T-cell (primary cell): ENCODE measurements around the gene CBX2. TPM values are rescaled to one million over a fixed set of nuclear protein-coding genes. Genes with fewer than 3 reads are reported as not detected.

ENCODE experiments used
- ATAC-seq, 4 experiments: fragments of 200-7000 bp in 3 of 4; fragments of 150-1000 bp in 1 of 4; cut with Tn5 transposase; replicated peaks in 1 of 4; 1 replicate in 3 of 4; 2 replicates in 1 of 4; pipeline ENCODE4 v1.10.0; 2021; ENCODE audit warnings: moderate library complexity in 3 of 4, mild to moderate bottlenecking in 2 of 4, moderate number of reproducible peaks in 1 of 4
- CTCF ChIA-PET, 2 donors: fragments of 300-600 bp; sonication (Branson Sonifier 250); formaldehyde crosslinking; loops; one replicate each; lab custom pipeline; 2022; ENCODE audit warnings: antibody characterized with exemption in 2 of 2; lab: Charles Lee
- POLR2A ChIA-PET, 2 donors: fragments of 300-600 bp; sonication (Branson Sonifier 250); formaldehyde crosslinking; loops; one replicate each; lab custom pipeline; 2022; ENCODE audit warnings: antibody characterized with exemption in 2 of 2; lab: Charles Lee
- DNase-seq, 35 experiments: peaks; one replicate each; pipeline versions ENCODE4 v3.0.0 to v3.0.0-alpha.2; 2013 to 2023
- H3K27ac ChIP-seq: one replicate; pipeline ENCODE4 v1.5.1; 2013; ENCODE audit warnings: low read length
- H3K27me3 ChIP-seq, 2 experiments: replicated peaks in 1 of 2; 1 replicate in 1 of 2; 2 replicates in 1 of 2; pipeline versions ENCODE4 v1.6.1 to v1.7.0; 2013; ENCODE audit warnings: low read length in 1 of 2, mixed read lengths in 1 of 2; ENCODE audit not compliant: control insufficient read depth in 2 of 2, insufficient read depth in 2 of 2; ENCODE audit errors: extremely low read depth in 1 of 2
- H3K36me3 ChIP-seq, 2 donors: 1 replicate in 1 of 2; 2 replicates in 1 of 2; pipeline versions ENCODE4 v1.6.1 to v1.7.0; 2013; ENCODE audit warnings: low read length in 1 of 2; ENCODE audit not compliant: control insufficient read depth in 2 of 2, insufficient read depth in 1 of 2; ENCODE audit errors: extremely low read depth in 1 of 2
- H3K4me1 ChIP-seq, 2 experiments: 1 replicate in 1 of 2; 2 replicates in 1 of 2; pipeline versions ENCODE4 v1.6.1 to v1.7.0; 2013; ENCODE audit warnings: low read length in 2 of 2, mixed read lengths in 1 of 2; ENCODE audit not compliant: insufficient read depth in 2 of 2, control insufficient read depth in 1 of 2; ENCODE audit errors: extremely low read depth in 1 of 2
- H3K4me3 ChIP-seq, 2 donors: 1 replicate in 1 of 2; 2 replicates in 1 of 2; pipeline versions ENCODE4 v1.5.1 to v1.7.0; 2013; ENCODE audit warnings: mild to moderate bottlenecking in 2 of 2, low read length in 1 of 2, moderate library complexity in 1 of 2; ENCODE audit not compliant: control insufficient read depth in 1 of 2; ENCODE audit errors: extremely low read depth in 1 of 2
- H3K9me3 ChIP-seq: 2 replicates; pipeline ENCODE4 v1.7.0; 2013
- H3K27ac Mint-ChIP-seq, 2 donors: one replicate each; pipeline ENCODE4 v1.8.0; 2020 to 2021; ENCODE audit warnings: mild to moderate bottlenecking in 2 of 2, mixed read lengths in 2 of 2
- H3K27me3 Mint-ChIP-seq, 2 donors: one replicate each; pipeline ENCODE4 v1.8.0; 2021 to 2022; ENCODE audit warnings: mixed read lengths in 2 of 2
- H3K36me3 Mint-ChIP-seq: one replicate; pipeline ENCODE4 v1.8.0; 2021; ENCODE audit warnings: mixed read lengths
- H3K4me1 Mint-ChIP-seq, 3 donors: one replicate each; pipeline ENCODE4 v1.8.0; 2020 to 2022; ENCODE audit warnings: mixed read lengths in 3 of 3, mild to moderate bottlenecking in 1 of 3
- H3K4me3 Mint-ChIP-seq, 3 donors: one replicate each; pipeline ENCODE4 v1.8.0; 2020 to 2022; ENCODE audit warnings: mild to moderate bottlenecking in 3 of 3, mixed read lengths in 3 of 3, moderate library complexity in 3 of 3
- H3K9me3 Mint-ChIP-seq, 3 donors: one replicate each; pipeline ENCODE4 v1.8.0; 2020 to 2022; ENCODE audit warnings: mixed read lengths in 3 of 3
- whole genome bisulfite sequencing: methylation state at CpG from one replicate; pipeline ENCODE4 v1.1.5; 2013; ENCODE audit warnings: missing lambda C conversion rate; ENCODE audit not compliant: insufficient coverage; 5-methylcytosine and 5-hydroxymethylcytosine counted together
- total RNA-seq, 35 experiments: library from RNA in 6 of 35; stranded (reverse) in 6 of 35; fragments of 120-200 nt in 1 of 35; gene quantifications; one replicate each; pipeline versions ENCODE4 v1.2.1 to v1.2.4 and lab custom pipeline; 2013 to 2026

Gene CBX2
- total RNA-seq, 5 donors from 2014 or later (not counting 1 experiment from before 2014, with no cell fraction given) = 0.43 to 0.79 (median 0.70) TPM

- CTCF ChIA-PET = no interaction called here
- Mint-ChIP-seq H3K4me1 (peaks cover 24 to 53% (median 25%) of the 10 kb centered on the region in 3 donors), H3K9me3 (no peaks in the 10 kb centered on the region), H3K4me3 (peak overlapping the region in 1 of 3 donors; percentile 60), H3K36me3 (peaks cover 18% of the 10 kb centered on the region), H3K27me3 (no peaks in the 10 kb centered on the region), H3K27ac (no peak overlapping the region)
- Histone ChIP-seq H3K27me3 (no peaks in the 10 kb centered on the region), H3K4me1 (peaks cover 22 to 70% of the 10 kb centered on the region in 2 experiments), H3K9me3 (no peaks in the 10 kb centered on the region), H3K27ac (no peak overlapping the region), H3K4me3 (no peak overlapping the region), H3K36me3 (peaks cover 3 to 45% of the 10 kb centered on the region in 2 donors)
- 95% methylated on average over 75 of the region's 83 CpGs for WGBS
- POLR2A ChIA-PET = no interaction called here
- ATAC-seq (no peak), DNase-seq (no peak)
These were observed 56.0 kb downstream of the CBX2 start for GRCh38 chr17:79833744-79834564.

GRCh38 chr17:79834565-79835469 is 56.9 kb downstream of the CBX2 start:
- Histone ChIP-seq H3K9me3 (no peaks in the 10 kb centered on the region), H3K36me3 (peaks cover 3 to 45% of the 10 kb centered on the region in 2 donors), H3K27me3 (peaks cover 0 to 3% of the 10 kb centered on the region in 2 experiments), H3K27ac (no peak overlapping the region), H3K4me1 (peaks cover 23 to 74% of the 10 kb centered on the region in 2 experiments), H3K4me3 (no peak overlapping the region)
- POLR2A ChIA-PET = no interaction called here
- WGBS = 92% methylated on average over 40 of the region's 61 CpGs
- ATAC-seq = no peak
- Mint-ChIP-seq H3K36me3 (peaks cover 18% of the 10 kb centered on the region), H3K4me1 (peaks cover 21 to 46% (median 25%) of the 10 kb centered on the region in 3 donors), H3K27me3 (peaks cover 0 to under 1% of the 10 kb centered on the region in 2 donors), H3K9me3 (no peaks in the 10 kb centered on the region), H3K4me3 (peak overlapping the region in 1 of 3 donors; percentile 60), H3K27ac (no peak overlapping the region)
- peak in 19 of 35 experiments; percentile 30 to 69 (median 50) for DNase-seq
- CTCF ChIA-PET = interaction anchor here in 1 of 2 donors (0.8 kb wide), 1 partner anchor 89 kb away, joined by 7 read pairs; no protein-coding TSS in a partner anchor

GRCh38 chr17:79835470-79835899 is 57.5 kb downstream of the CBX2 start:
- Histone ChIP-seq H3K4me3 (no peak overlapping the region), H3K4me1 (peaks cover 29 to 81% of the 10 kb centered on the region in 2 experiments), H3K36me3 (peaks cover 3 to 45% of the 10 kb centered on the region in 2 donors), H3K9me3 (no peaks in the 10 kb centered on the region), H3K27me3 (peaks cover 2 to 10% of the 10 kb centered on the region in 2 experiments), H3K27ac (no peak overlapping the region)
- peaks cover 21 to 48% (median 30%) of the 10 kb centered on the region in 3 donors for H3K4me1 Mint-ChIP-seq
- H3K9me3 Mint-ChIP-seq = no peaks in the 10 kb centered on the region
- 100% methylated on average over 6 of the region's 13 CpGs for WGBS
- H3K4me3 Mint-ChIP-seq = peak overlapping the region in 1 of 3 donors; percentile 60
- H3K27ac Mint-ChIP-seq = no peak overlapping the region
- peaks cover 0 to 5% of the 10 kb centered on the region in 2 donors for H3K27me3 Mint-ChIP-seq
- DNase-seq = no peak
- H3K36me3 Mint-ChIP-seq = peaks cover 18% of the 10 kb centered on the region
- ATAC-seq = no peak
- ChIA-PET POLR2A (interaction anchor here in 1 of 2 donors (0.6 kb wide), 1 partner anchor 40 kb away, joined by 3 read pairs; no protein-coding TSS in a partner anchor), CTCF (interaction anchor here in 1 of 2 donors (0.8 kb wide), 1 partner anchor 89 kb away, joined by 7 read pairs; no protein-coding TSS in a partner anchor)

GRCh38 chr17:79835953-79836509 is 58.1 kb downstream of the CBX2 start:
- Histone ChIP-seq H3K9me3 (no peaks in the 10 kb centered on the region), H3K36me3 (peaks cover 3 to 45% of the 10 kb centered on the region in 2 donors), H3K27me3 (peaks cover 3 to 15% of the 10 kb centered on the region in 2 experiments), H3K4me3 (peak overlapping the region in 1 of 2 donors; percentile 99), H3K4me1 (peaks cover 30 to 81% of the 10 kb centered on the region in 2 experiments), H3K27ac (no peak overlapping the region)
- Mint-ChIP-seq H3K4me1 (peaks cover 21 to 53% (median 32%) of the 10 kb centered on the region in 3 donors), H3K27me3 (peaks cover 0 to 10% of the 10 kb centered on the region in 2 donors), H3K4me3 (peak overlapping the region in 2 of 3 donors; percentile 96 to 97), H3K27ac (no peak overlapping the region), H3K9me3 (no peaks in the 10 kb centered on the region), H3K36me3 (peaks cover 18% of the 10 kb centered on the region)
- ATAC-seq (no peak), DNase-seq (no peak)
- ChIA-PET CTCF (no interaction called here), POLR2A (interaction anchor here (0.5 to 0.6 kb wide), 2 partner anchors 40 to 74 kb away, joined by 3 read pairs; no protein-coding TSS in a partner anchor)
- 91% methylated on average over 24 of the region's 24 CpGs for WGBS

GRCh38 chr17:79836510-79836971 is 58.6 kb downstream of the CBX2 start:
- H3K4me1 ChIP-seq = peaks cover 32 to 82% of the 10 kb centered on the region in 2 experiments
- DNase-seq (no peak), ATAC-seq (no peak)
- H3K27ac Mint-ChIP-seq = peak overlapping the region in 1 of 2 donors; percentile 39
- peaks cover 18% of the 10 kb centered on the region for H3K36me3 Mint-ChIP-seq
- peaks cover 3 to 45% of the 10 kb centered on the region in 2 donors for H3K36me3 ChIP-seq
- H3K27me3 ChIP-seq = peaks cover 3 to 20% of the 10 kb centered on the region in 2 experiments
- peaks cover 21 to 54% (median 32%) of the 10 kb centered on the region in 3 donors for H3K4me1 Mint-ChIP-seq
- 62% methylated on average over 12 of the region's 18 CpGs for WGBS
- H3K9me3 Mint-ChIP-seq = no peaks in the 10 kb centered on the region
- POLR2A ChIA-PET = interaction anchor here in 1 of 2 donors (0.5 kb wide), 1 partner anchor 74 kb away, joined by 3 read pairs; no protein-coding TSS in a partner anchor
- CTCF ChIA-PET = no interaction called here
- H3K27ac ChIP-seq = no peak overlapping the region
- peaks cover 0 to 15% of the 10 kb centered on the region in 2 donors for H3K27me3 Mint-ChIP-seq
- peak overlapping the region; percentile 91 to 97 (median 96) for H3K4me3 Mint-ChIP-seq
- H3K9me3 ChIP-seq = no peaks in the 10 kb centered on the region
- H3K4me3 ChIP-seq = peak overlapping the region; percentile 97 to 99
